Activated CD4-positive, alpha-beta memory T cell treated with anti-CD3 and anti-CD28 coated beads, Interleukin-2, amount 10 ng/mL, durations not matched to agents 7 days and 5 days (primary cell): ENCODE data around the gene POLD2. TPM values are rescaled to one million over a fixed set of nuclear protein-coding genes. Genes with fewer than 3 reads are reported as not detected.
A peak's percentile ranks its signal among the peaks of the same experiment; 100 is the strongest.
"Not testable (repeated sequence)": the region's sequence is repeated elsewhere in the genome, so short reads cannot be mapped to it uniquely, and the experiment has no call there.

Source experiments
- CTCF ChIA-PET: fragments of 350-600 bp; sonication (Branson Sonifier 250); formaldehyde crosslinking; loops from one replicate; lab custom pipeline; 2021; ENCODE audit warnings: antibody characterized with exemption, inconsistent platforms; lab: Charles Lee
- POLR2A ChIA-PET: fragments of 350-600 bp; sonication (Branson Sonifier 250); formaldehyde crosslinking; loops from one replicate; lab custom pipeline; 2021; ENCODE audit warnings: antibody characterized with exemption; lab: Charles Lee
- DNase-seq: peaks from one replicate; pipeline ENCODE4 v3.0.0-alpha.2; 2020
- H3K27ac Mint-ChIP-seq: one replicate; pipeline ENCODE4 v1.8.0; 2021; ENCODE audit warnings: mild to moderate bottlenecking, mixed read lengths
- H3K27me3 Mint-ChIP-seq: one replicate; pipeline ENCODE4 v1.8.0; 2021; ENCODE audit warnings: mixed read lengths
- H3K36me3 Mint-ChIP-seq: one replicate; pipeline ENCODE4 v1.8.0; 2021; ENCODE audit warnings: low read depth, mixed read lengths
- H3K4me1 Mint-ChIP-seq: one replicate; pipeline ENCODE4 v1.8.0; 2021; ENCODE audit warnings: mixed read lengths
- H3K4me3 Mint-ChIP-seq: one replicate; pipeline ENCODE4 v1.8.0; 2021; ENCODE audit warnings: mild to moderate bottlenecking, mixed read lengths
- H3K9me3 Mint-ChIP-seq: one replicate; pipeline ENCODE4 v1.8.0; 2021; ENCODE audit warnings: mixed read lengths
- total RNA-seq, 2 experiments: library from RNA; stranded (reverse); gene quantifications; one replicate each; pipeline ENCODE4 v1.2.3, GENCODE V29; 2021

The POLD2 gene
- 10 to 100 TPM; 82.3 to 84.6 TPM for total RNA-seq

DNA sequence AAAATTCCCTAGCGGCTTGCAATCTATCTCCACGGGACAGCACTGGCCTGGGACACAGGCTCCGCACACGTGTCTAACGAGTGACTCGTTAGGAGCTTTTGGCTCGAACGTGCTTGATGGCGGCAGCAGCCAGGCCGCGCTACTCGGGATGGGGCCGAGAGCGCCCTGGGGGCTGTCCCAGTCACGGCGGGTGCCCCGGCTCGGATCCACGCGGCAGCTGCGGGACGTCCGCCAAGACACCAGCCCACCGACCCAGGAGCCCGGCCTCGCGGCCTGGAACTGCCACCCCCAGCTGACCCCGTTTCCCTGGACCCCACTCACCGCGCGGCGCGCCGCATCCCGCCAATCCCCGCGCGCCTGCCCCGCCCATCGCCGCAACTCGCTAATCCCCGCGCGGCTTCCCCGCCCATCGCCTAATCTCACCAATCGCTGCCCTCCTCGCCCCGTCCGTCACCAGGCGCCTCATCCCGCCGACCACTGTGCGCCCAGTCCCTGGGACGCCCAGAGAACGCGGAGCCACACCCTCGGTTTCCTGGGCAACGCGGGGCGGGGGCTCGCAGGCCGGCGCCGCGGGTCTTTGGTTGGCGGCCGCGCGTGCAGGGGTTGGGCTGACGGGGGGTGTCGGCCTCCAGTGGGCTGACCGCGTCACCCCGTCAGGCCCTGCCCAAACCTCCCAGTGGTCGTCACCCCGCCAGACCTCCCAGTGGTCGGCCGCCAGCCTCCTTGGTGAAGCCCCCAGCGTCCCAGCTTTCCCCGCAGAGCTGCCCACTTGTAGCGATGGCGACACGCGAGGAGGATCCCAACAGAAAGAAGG, at the start of gene POLD2:
TSS of gene POLD2 (minus strand) at position 359 of the 814 bp plus-strand sequence. CDS start 1,495 bp downstream, outside the sequence.
- Mint-ChIP-seq H3K9me3 (no peaks in the 10 kb centered on the region), H3K4me3 (peak within 1 kb of the TSS; percentile 87), H3K27me3 (peaks cover 14% of the 10 kb centered on the region), H3K27ac (peak within 1 kb of the TSS; percentile 72), H3K4me1 (peaks cover 37% of the 10 kb centered on the region), H3K36me3 (peaks cover 25% of the 10 kb centered on the region)
- POLR2A ChIA-PET = interaction anchor here (0.7 to 1.8 kb wide), 15 partner anchors 8 to 988 kb away, joined by 3 to 11 read pairs (median 3); partner anchors contain the start of genes DBNL, NUDCD3 and TBRG4
- peak; percentile 98 for DNase-seq
- CTCF ChIA-PET = interaction anchor here (0.5 to 1.9 kb wide), 7 partner anchors 8 to 442 kb away, joined by 3 to 5 read pairs (median 3); partner anchors contain the start of gene YKT6

DNA sequence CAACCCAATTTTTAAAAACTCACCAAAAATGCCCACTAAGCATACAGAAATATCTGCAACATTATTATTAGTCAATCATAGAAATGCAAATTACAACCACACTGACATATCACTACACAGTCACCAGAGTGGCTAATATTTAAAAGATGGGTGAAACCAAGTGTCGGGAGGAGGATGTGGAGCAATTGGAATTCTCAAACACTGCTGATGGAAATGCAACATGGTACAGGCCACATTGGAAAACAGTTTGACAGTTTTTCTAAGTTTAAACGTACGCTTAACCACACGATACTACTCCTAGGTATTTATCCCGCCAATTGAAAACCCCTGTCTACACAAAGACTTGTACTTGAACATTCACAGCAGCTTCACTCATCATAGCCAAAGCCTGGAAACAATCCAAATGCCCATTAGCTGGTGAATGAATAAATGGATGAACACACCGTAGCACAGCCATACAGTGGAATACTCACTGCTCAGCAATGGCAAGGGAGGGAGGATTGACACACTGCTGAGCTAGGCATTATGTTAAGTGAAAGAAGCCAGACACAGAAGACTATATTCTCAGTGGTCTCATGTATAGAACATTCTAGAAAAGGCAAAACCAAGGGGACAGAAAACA, 49.6 kb upstream of the POLD2 start:
- CTCF ChIA-PET = no interaction called here
- H3K27ac Mint-ChIP-seq = no peak overlapping the region

DNA sequence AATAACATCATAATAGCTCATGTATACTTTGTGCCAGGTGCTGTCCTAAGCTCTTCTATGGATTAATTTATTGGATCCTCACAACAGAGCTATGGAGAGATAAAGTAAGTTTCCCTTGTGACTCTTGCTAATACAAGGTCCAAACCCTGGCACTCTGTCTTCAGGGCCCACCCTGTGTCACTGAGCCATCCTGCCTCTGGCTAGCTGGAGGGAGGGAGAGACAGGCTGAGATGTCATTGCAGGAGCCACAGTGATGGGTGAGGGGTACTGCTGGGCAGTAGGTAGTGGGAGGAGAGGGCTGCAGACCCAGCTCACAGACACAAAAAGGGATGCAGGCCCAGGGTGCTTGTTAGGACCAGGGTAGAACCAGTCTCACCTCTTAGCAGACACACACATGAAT, 49.0 kb upstream of the POLD2 start:
- Mint-ChIP-seq H3K4me3 (no peak overlapping the region), H3K9me3 (no peaks in the 10 kb centered on the region), H3K4me1 (peaks cover 10% of the 10 kb centered on the region), H3K36me3 (no peaks in the 10 kb centered on the region), H3K27ac (no peak overlapping the region), H3K27me3 (peaks cover 27% of the 10 kb centered on the region)
- CTCF ChIA-PET = no interaction called here
- DNase-seq = no peak
- POLR2A ChIA-PET = no interaction called here

More for the DNA sequence above, 49.6 kb upstream of the POLD2 start:
- H3K4me3 Mint-ChIP-seq = no peak overlapping the region
- H3K36me3 Mint-ChIP-seq = no peaks in the 10 kb centered on the region
- no peak for DNase-seq
- peaks cover 25% of the 10 kb centered on the region for H3K27me3 Mint-ChIP-seq
- peaks cover 4% of the 10 kb centered on the region for H3K4me1 Mint-ChIP-seq
- POLR2A ChIA-PET = no interaction called here
- no peaks in the 10 kb centered on the region for H3K9me3 Mint-ChIP-seq

- H3K4me3 Mint-ChIP-seq, H3K27ac Mint-ChIP-seq, POLR2A ChIA-PET, DNase-seq, H3K9me3 Mint-ChIP-seq, CTCF ChIA-PET, H3K36me3 Mint-ChIP-seq: not testable (repeated sequence)
- Mint-ChIP-seq H3K4me1 (peaks cover 10% of the 10 kb centered on the region), H3K27me3 (peaks cover 27% of the 10 kb centered on the region)
Measured at GRCh38 chr7:44171901-44172300, 48.6 kb upstream of the POLD2 start.

DNA sequence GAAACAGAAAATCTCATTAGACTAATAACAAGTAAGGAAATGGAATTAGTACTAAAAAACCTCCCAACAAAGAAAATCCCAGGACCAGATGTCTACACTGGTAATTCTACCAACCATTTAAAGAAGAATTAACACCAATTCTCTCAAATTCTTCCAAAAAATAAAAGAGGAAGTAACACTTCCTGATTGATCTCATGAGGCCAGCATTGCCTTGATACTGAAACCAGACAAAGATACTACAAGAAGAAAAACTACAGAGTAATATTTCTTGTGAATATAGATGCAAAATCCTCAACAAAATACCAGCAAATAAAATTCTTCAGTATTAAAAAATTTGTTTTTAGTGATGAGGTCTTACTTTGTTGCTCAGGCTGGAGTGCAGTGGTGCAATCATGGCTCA, 44.6 kb upstream of the POLD2 start:
- Mint-ChIP-seq H3K9me3 (no peaks in the 10 kb centered on the region), H3K27ac (no peak overlapping the region), H3K4me3 (no peak overlapping the region), H3K27me3 (peaks cover 25% of the 10 kb centered on the region), H3K4me1 (peaks cover 10% of the 10 kb centered on the region), H3K36me3 (no peaks in the 10 kb centered on the region)
- POLR2A ChIA-PET = no interaction called here
- CTCF ChIA-PET = no interaction called here
- DNase-seq = no peak

- POLR2A ChIA-PET = no interaction called here
- Mint-ChIP-seq H3K36me3 (no peaks in the 10 kb centered on the region), H3K4me1 (peaks cover 7% of the 10 kb centered on the region), H3K4me3 (no peak overlapping the region), H3K9me3 (no peaks in the 10 kb centered on the region), H3K27me3 (peaks cover 19% of the 10 kb centered on the region), H3K27ac (no peak overlapping the region)
- CTCF ChIA-PET = no interaction called here
- no peak for DNase-seq
Measured at GRCh38 chr7:44163591-44163990, 40.2 kb upstream of the POLD2 start.

- POLR2A ChIA-PET = no interaction called here
- Mint-ChIP-seq H3K27me3 (peaks cover 19% of the 10 kb centered on the region), H3K9me3 (no peaks in the 10 kb centered on the region), H3K36me3 (no peaks in the 10 kb centered on the region), H3K4me1 (peaks cover 6% of the 10 kb centered on the region), H3K27ac (no peak overlapping the region), H3K4me3 (no peak overlapping the region)
- CTCF ChIA-PET = no interaction called here
- no peak for DNase-seq
Measured at GRCh38 chr7:44162785-44163395, 39.5 kb upstream of the POLD2 start.

GRCh38 chr7:44162179-44162578, 38.8 kb upstream of the POLD2 start:
- no peaks in the 10 kb centered on the region for H3K4me1 Mint-ChIP-seq
- POLR2A ChIA-PET = no interaction called here
- peaks cover 17% of the 10 kb centered on the region for H3K27me3 Mint-ChIP-seq
- H3K27ac Mint-ChIP-seq = no peak overlapping the region
- no peak for DNase-seq
- CTCF ChIA-PET = no interaction called here
- no peak overlapping the region for H3K4me3 Mint-ChIP-seq
- H3K9me3 Mint-ChIP-seq = no peaks in the 10 kb centered on the region
- H3K36me3 Mint-ChIP-seq = no peaks in the 10 kb centered on the region

DNA sequence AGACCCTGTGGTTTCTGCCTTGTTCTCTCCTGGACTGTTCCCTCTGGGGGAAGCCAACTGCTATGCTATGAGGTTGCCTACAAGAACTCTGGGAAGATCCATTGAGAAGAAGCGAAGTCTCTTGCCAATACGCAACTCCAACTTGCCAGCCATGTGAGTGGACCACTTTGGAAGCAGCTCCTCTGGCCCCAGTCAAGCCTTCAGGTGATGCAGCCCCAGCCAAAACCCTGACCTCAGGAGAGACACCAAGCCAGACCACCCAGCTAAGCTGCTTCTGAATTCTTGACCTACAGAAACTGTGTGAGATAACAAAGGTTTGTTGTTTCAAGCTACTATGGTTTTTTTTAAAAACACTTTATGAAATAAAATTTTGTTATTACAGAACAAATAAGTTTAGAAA, 38.0 kb upstream of the POLD2 start:
- Mint-ChIP-seq H3K4me3 (no peak overlapping the region), H3K36me3 (no peaks in the 10 kb centered on the region), H3K9me3 (no peaks in the 10 kb centered on the region), H3K27me3 (peaks cover 17% of the 10 kb centered on the region), H3K4me1 (no peaks in the 10 kb centered on the region), H3K27ac (no peak overlapping the region)
- no peak for DNase-seq
- POLR2A ChIA-PET = interaction anchor here (1.3 kb wide), 1 partner anchor 93 kb away, joined by 4 read pairs; no protein-coding TSS in a partner anchor
- CTCF ChIA-PET = no interaction called here

DNA sequence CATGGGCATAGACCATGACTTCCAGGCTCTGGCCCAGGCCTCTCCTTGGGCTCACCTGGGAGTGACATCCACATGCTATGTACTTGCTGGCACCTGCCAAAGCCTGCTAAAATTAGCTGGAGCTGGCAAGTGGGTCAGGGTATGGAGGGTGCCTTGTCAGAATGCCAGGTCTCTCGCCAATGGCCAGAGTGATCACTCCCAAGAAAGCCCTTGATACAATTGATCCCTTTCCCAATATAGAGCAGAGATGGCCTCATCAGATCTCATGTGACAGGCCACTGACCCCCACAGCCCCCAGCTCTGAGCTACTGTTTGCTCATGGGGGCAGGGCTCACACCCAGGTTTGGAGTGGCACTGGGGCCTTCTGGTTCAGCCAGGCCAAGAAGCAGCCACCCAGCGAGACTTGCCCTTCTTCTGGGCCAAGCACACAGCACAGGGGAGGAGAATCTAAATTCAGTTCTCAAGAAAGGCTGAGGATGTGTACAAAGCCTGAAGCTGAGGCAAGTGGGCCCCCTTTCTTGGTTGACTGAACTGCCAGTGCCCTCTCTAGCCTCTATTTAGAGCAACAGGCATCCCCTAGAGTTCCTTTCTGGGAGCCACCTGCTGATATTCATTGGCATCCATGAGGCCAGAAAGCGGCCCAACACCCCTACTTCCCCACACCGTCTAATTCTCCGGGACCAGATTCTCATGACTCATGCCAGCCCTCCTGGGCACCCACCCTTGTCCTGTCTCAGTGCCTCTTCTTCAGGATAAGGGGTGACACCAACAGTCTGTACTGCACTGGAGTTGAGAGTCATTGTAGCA, 36.7 kb upstream of the POLD2 start:
- no peaks in the 10 kb centered on the region for H3K36me3 Mint-ChIP-seq
- no peaks in the 10 kb centered on the region for H3K9me3 Mint-ChIP-seq
- ChIA-PET POLR2A (interaction anchor here (1.0 to 1.3 kb wide), 2 partner anchors 13 to 92 kb away, joined by 3 to 4 read pairs; no protein-coding TSS in a partner anchor), CTCF (no interaction called here)
- H3K27me3 Mint-ChIP-seq = peaks cover 17% of the 10 kb centered on the region
- H3K4me3 Mint-ChIP-seq = no peak overlapping the region
- no peak overlapping the region for H3K27ac Mint-ChIP-seq
- no peaks in the 10 kb centered on the region for H3K4me1 Mint-ChIP-seq
- no peak for DNase-seq

DNA sequence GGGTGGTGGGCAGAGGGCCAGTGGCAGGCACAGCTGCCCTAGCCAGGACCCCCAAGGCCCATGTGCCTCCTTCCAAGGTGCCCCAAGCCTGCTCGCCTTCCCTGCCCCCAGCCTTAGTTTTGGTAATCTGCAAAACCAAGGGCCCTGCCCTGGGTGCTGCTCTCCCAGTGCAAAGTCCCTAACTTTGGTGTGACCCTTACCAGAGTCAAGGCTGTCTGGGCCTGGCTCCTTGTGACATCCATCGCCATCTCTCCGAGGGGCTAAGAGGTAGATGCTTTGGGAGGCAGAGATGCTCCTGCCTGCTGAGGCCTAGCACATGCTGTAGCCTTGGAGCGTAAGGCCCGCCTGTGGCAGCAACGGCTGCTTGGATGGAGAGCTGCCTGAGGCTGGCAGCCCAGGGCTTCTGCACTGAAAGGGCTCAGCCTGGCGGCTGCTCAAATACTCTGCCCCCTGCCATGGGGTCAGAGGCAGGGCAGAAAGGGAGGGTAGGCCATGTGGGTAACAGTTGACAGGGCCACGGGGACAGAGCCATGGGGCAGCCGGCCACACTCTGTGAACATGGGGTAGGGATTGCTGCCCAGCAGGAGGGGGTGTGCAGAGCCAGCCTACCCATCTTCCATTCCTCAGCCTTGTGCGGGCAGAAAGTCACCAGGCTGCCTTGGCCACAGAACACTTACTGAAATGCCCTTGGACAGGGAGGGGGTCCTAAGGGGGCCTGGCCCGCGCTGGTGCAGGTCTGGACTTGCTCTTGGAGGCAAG, 35.7 kb upstream of the POLD2 start:
- Mint-ChIP-seq H3K27me3 (peaks cover 10% of the 10 kb centered on the region), H3K4me3 (no peak overlapping the region), H3K36me3 (no peaks in the 10 kb centered on the region), H3K9me3 (no peaks in the 10 kb centered on the region), H3K27ac (no peak overlapping the region), H3K4me1 (no peaks in the 10 kb centered on the region)
- DNase-seq = no peak
- CTCF ChIA-PET = no interaction called here
- POLR2A ChIA-PET = no interaction called here
